Activated naive CD8-positive, alpha-beta T cell treated with anti-CD3 and anti-CD28 coated beads, Interleukin-2, amount 50 U/mL, for 16 hours (primary cell): ENCODE results near the gene STAT4.

Experiments
- DNase-seq: peaks from one replicate; pipeline ENCODE4 v3.0.0-alpha.2; 2020; ENCODE audit warnings: low read depth, low spot score

The STAT4 gene

GRCh38 chr2:191176305-191176704, 25.5 kb upstream of the STAT4 start:
- no peak for DNase-seq

DNA sequence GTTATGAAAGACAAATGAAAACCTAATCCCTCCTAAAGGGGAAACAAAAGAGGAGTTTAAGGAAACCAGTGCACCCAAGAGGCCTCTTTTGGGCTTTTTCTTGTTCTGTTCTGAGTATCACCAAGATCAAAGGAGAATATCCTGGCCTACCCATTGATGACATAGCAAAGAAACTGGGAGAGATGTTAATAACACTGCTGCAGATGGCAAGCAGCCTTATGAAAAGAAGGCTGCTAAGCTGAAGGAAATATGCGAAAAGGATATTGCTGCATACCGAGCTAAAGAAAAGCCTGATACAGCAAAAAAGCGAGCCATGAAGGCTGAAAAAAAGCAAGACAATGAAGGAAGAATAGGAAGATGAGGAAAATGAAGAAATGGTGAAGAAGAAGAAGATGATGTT, 23.6 kb upstream of the STAT4 start:
- no peak for DNase-seq

GRCh38 chr2:191173206-191173605, 22.4 kb upstream of the STAT4 start:
- no peak for DNase-seq

DNA sequence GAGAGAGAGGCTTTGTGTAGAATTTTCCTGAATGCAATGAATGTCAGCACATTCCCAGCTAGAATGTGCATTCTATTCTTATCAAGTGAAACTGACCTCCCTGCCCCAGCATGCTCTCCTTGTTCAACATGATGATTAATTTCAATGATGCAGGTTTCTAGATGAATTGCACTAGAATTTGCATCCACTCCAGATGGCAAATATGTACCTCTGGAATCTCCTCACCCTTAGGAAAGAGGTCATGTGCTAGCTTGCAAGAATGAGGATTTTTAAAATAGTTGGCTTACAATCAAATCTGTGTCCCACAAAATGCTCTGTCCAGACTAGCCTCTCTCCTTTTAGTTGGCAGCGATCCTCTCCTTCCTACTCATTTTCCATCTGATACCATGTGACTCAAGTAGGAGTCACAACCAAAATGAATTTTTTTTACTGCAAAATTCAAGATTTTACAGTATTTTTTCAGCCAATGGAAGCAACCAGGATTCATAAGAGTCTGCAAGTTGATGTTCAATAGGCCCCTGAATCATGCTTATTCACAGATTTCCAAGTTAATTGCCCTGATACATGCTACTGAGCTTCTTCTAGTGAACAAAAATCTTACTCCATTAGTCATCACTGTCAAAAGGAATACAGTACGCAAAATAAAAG, 21.0 kb upstream of the STAT4 start:
- DNase-seq: no peak

DNA sequence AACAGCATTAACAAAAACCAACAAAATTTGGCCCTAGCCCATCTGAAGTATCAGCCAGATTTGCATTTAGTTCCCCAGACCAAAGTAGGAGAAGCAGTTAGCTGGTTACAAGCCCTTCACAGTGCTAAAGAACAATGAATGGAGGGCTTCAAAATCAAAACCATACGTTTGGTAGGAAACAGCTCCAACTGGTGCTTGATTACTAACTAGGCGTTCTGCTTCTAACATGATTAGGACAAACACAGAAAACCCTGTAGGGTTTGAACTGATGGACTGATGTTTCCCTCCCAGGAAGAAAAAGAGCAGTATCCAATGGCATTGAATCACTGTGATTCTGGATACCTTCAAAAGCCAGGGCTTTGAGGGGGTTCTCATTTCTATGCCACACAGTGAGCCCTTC, 20.5 kb upstream of the STAT4 start:
- no peak for DNase-seq

GRCh38 chr2:191170773-191171172, 20.0 kb upstream of the STAT4 start:
- DNase-seq: no peak

DNA sequence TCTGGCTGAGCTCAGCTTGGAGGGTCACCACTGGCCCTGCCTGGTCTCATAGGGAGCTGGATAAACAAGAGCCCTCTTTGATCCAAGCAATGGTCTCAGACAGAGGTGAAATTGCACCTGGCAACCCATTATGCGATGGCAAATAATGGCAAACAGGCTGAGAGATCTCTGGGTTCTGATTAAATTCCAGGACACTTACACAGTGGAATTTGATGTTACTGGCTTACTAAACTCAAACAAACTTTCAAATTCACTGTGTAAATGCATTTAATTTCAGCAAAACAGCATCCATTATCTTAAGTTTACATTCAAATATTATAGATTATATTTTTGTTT, 19.5 kb upstream of the STAT4 start:
- DNase-seq: no peak

- DNase-seq: no peak
These were observed 18.9 kb upstream of the STAT4 start for GRCh38 chr2:191169456-191170300.

DNA sequence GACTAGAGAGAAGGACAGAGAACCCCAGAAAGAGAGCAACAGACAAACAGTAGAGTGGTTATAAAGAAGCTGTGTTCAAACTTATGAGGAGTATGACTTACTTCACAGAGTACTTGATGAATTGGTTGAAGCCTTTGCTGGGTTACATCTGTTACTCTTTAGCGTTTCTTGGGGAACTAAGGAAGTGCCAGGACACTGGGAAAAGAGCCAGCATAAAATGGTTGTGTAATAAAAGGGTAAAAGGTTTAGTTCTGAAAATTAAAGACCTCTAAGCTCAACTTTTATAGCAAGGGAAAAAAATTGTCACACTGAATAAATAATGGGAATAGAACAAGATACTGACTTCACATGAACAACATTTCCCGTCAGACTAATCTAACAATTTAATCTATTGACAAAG, 17.0 kb upstream of the STAT4 start:
- no peak for DNase-seq

GRCh38 chr2:191166756-191167445, 16.1 kb upstream of the STAT4 start:
- DNase-seq: no peak

GRCh38 chr2:191166111-191166755, 15.4 kb upstream of the STAT4 start:
- DNase-seq: no peak

DNA sequence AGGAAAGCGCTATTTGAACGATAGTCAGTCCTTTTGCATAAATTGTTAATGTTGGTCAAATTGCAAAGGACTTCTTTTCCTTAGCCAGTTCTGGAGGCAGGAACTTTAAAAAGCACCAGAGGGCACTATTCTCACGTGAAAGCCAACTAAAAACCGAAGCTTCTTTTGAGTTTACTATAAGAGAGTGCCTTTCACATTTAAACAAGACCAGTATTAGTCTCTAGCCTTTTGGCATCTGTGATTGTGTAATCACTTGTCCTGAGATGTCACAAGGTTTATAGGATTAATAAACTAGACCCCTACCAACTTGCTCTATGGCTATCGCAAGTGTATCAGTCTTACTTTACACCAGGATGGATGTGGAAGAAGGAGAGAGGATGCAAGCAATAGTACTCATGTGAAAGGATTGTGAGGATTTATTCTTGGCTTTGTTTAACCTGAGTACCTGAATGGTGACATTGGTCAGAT, 14.4 kb upstream of the STAT4 start:
- DNase-seq: no peak

- DNase-seq: no peak
These were observed 8.0 kb upstream of the STAT4 start for GRCh38 chr2:191158747-191159146.

GRCh38 chr2:191158193-191158592, 7.4 kb upstream of the STAT4 start:
- no peak for DNase-seq

GRCh38 chr2:191155608-191156071, 4.8 kb upstream of the STAT4 start:
- DNase-seq: no peak

GRCh38 chr2:191153716-191154115, 2.9 kb upstream of the STAT4 start:
- no peak for DNase-seq

GRCh38 chr2:191152482-191153240, 1.9 kb upstream of the STAT4 start:
- no peak for DNase-seq

DNA sequence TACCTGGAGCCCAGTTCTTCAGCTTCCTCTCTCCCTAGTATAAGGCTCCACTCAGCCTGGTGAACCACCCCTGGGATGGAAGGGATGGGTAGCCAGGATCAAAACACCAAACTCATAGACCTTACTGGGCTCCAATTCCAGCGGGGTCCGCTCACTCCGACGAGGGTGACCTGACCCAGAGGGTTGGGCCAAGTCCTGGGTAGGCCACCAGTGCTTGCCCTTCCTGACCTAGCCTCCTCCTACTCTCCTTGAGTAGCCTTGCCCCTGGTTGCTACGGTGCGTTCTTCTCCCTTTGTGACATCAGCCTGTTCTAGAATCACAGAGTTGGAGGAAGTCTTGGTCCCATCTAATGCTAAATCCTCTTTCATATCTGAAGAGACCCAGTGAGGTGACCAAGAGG, 537 bp upstream of the STAT4 start:
- DNase-seq: no peak

DNA sequence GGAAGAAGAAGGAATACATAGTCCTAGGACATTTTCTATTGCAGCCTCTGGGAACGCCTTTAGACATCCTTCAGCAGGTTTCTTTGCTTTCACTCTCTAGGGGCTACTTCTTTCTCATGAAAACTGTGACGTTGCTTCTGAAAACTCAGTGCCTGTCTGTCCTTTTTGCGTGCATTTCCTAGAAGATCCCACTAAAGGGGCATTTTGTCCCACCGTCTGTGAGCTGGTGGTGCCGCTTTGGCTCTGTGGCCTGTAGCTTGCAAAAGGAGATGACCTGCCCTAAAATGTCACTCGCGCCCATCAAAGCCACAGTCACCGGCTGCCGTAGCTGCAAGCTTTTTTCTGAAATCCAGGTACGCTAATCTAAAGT, 579 bp downstream of the STAT4 start:
- DNase-seq: no peak

DNA sequence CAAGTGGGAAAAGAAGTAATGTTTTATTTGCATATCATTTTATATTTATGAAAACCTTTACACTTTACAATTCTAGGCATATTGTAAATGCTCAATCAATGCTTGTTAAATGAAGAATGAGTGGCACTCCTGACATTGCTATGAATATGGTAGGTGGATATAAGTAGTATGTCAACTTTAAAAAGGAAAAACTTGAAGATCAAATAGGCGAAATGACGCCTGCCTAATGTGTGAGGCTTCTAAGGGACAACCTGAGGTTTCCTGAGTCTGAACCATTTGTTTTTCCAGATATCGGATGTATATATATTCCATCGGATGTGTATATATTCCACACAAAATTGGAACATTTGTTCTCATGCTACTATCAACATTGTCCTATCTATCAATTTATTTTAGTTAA, 1.4 kb downstream of the STAT4 start:
- DNase-seq: no peak

- no peak for DNase-seq
These were observed 2.0 kb downstream of the STAT4 start for GRCh38 chr2:191148791-191149190.
